GM19372 (cell line): ENCODE measurements around the gene MLEC.

ENCODE experiments used
- ATAC-seq: cut with Tn5 transposase; IDR thresholded peaks from one replicate; pipeline ENCODE4 v1.9.1; 2021; ENCODE audit warnings: mild to moderate bottlenecking, low read depth, moderate library complexity; ENCODE audit not compliant: unreplicated experiment

MLEC gene

DNA sequence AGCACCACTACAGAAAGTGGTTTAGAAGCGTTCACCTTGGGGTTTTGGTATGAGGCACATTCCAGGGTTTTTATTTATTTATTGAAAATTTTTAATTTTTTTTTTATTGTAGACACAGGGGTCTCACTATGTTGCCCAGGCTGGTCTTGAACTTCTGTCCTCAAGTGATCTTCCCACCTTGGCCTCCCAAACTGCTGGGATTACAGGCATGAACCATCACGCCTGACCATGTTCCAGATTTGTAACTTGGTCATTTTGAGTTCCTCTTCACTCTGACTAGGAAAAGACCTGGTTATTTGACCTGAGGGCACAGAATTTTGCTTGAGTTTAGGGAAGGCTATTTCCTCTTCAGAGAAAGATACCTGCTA is 3.1 kb downstream of the MLEC start:
- no peak for ATAC-seq

DNA sequence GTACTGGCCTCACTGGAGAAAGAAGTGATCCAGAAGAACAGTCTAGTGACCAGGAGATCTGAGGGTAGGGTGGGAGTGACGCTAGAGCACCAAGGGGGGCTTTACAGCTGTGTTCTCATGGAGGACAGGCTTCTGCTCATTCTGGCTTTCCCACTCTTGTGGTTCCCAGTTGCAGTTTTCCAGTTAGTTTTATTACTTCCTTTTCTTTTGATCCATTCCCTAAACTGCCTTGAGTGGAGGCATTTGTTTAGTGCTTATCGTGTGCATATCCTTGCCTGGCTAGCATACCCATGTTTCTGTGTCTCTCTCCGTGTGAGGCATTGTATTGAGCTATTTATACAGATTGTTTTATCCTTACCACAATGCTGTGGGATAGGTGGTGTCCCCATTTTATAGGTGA is 4.0 kb downstream of the MLEC start:
- no peak for ATAC-seq

DNA sequence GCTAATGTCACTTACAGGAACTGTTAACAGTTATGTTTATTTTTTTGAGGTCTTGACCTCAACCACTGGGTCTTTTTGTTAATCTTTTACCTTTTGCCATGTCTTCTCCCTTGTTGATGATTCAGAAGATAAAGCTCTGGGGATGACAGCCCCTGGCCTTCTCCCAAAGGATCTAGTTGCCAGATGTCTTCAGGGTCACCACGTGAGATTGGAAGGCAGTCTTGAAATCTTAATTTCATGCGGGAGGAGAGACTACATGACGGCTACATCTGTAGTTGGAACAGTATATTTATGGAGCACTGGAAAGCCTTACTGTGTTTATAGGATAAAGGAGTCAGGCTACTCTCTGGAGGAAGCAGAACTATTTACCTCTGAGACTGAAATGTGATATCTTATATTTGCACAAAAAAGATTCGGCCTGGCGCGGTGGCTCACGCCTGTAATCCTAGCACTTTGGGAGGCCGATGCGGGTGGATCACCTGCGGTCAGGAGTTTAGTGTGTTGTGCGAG is 5.6 kb downstream of the MLEC start:
- ATAC-seq, result no peak

DNA sequence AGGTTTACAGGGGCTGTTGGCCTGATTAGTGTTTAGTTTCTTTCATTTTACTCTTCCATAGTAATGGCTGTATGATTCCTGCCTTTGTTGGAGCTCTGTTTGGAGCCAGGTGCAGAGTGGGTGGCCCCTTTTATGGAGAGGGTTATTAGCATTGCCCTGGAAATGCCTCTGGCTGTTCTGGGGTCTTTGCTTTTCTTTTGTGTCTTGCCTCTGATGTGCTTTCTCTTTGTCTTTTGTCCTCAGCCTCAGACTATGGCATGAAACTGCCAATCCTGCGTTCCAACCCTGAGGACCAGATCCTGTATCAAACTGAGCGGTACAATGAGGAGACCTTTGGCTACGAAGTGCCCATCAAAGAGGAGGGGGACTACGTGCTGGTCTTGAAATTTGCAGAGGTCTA is 6.9 kb downstream of the MLEC start:
- no peak for ATAC-seq

DNA sequence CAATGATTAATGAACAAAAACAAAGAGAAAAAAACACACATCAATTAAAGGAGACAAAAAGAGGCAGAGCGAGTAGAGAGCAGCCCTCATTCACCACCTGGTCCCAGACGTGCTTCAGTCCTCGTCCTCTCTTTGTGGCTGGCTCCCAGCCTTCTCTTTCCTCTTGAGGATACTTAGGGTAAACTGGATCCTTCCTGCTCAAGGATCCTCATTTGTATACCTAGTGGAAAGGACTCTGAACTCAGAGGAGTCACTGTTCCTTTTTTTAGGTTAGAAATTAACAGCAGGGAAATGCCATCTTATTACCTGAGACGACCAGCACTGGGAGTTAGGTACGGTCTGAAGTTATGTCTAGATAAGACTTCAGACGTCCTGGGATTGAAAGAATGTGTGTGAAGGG is 9.7 kb downstream of the MLEC start:
- no peak for ATAC-seq

DNA sequence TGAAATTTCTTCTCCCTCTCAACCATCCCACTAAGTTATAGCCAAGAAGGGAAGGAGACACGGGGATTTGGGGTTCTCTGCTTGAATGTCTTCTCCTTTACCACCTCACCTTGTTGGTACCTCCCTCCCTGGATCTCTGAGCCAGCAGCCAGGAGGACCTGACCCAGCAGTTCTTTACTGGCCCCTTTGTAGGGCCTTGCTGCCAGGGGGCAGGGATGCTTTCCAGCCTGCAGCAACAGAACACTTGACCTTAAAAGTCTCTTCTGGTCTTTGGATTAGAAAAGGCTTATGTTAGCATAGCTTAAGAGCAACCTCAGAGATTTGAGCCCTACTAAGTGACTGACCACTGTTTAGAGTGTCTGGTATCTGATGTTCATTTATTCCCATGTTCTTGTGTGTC is 10.4 kb downstream of the MLEC start:
- no peak for ATAC-seq

DNA sequence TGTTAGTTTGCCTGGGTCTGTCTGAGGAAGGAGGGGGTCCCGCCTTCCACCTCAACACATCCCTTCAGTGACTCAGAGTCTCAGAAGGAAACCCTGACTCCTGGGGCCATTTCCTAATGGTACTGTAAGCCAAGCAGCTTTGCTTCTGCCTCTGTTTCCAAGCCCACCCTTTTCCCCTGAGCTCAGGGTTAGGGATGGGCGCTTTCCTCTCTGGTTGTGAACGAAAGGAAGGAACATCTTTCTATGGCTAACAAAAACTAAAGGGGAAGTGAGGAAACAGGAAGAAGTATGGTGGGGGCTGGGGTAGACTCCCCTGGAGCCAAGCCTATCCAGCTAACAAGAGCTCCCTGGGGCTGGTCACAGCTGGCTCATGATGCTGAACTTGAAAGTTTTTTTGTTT is 11.7 kb downstream of the MLEC start:
- no peak for ATAC-seq

DNA sequence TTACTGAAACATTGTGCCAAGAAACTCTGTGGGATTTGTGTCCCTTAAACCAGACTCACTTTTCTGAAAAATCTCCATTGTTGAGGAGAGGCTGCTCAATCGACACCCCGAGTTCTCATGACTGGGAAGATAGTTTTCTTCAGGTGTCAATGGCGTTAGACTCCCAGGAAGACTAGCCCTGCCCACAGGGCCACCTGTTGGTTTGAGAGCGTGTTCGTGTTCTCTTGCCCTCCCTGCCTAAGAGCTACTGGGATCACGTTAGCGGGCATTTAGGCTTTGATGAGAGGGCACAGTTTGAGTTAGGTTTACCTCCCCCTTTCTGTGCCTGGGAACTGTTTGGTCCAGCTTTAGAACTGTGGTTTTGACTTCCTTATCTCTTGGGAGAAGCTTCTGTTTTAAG is 12.6 kb downstream of the MLEC start:
- no peak for ATAC-seq

DNA sequence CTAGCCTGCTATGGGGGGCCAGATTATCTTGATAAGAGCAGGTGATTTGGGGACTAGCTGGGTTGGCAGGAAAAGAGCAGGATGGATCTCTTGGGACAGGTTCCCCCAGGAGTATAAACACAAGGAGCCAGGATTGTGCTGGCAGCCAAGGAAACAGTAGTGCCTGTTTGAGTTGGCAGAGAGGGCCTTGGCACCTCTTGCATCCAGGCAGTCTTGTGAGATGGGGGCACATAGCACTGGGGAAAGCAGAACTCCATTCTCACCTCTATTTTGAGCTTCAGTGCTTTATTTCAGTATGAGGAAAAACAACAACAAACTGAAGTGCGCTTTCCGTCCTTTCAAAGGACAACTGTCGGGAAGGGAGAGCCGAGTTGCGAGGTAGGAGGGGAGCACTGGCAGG is 13.9 kb downstream of the MLEC start:
- ATAC-seq, result no peak

DNA sequence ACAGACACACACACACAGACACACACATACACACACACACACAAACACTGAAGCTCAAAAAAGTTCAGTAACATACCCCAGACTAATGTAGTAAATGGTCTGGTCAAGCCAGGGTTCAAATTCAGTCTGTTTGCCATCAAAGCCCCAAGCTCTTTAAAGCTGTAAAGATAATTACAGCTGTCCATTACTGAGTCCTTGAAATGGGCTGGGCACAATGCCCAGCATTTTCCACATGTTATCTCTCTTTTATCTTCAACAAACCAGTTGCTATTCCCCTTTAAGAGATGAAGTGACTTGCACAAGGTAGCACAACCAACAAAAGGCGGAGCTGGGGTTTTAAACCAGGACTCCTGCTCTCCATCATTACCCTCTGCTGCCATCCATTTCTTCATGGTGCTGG is 15.7 kb downstream of the MLEC start:
- ATAC-seq, result no peak

DNA sequence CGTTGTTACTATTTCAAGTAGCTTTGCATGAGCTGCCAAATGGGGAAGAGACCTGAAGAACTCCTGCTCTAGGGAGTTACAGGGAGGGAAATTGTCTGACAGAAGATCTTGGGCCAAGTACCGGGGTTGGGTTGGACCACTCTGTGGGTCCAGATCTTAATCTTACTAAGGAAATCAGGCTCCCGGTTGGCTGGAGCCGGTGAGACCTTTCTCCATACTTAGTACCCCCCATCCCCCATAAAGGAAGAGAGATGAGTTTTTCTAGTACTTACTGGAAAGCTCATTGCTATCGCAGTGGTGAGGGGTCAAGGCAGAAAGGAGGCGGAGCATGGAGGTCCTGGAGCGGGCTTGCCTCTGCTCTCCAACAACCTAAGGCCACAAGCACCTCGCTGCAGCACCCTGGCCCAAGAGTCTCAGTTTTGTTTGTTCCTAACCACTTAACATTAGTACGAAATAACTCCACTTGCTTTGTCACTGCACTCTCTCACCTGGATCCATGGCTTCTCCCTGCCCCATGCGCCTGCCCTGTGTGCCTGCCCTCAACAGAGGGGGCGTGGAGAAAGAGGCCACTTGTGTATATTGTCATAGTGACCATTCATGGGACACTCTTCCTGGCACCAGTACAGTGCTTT is 16.5 kb downstream of the MLEC start:
- no peak for ATAC-seq

DNA sequence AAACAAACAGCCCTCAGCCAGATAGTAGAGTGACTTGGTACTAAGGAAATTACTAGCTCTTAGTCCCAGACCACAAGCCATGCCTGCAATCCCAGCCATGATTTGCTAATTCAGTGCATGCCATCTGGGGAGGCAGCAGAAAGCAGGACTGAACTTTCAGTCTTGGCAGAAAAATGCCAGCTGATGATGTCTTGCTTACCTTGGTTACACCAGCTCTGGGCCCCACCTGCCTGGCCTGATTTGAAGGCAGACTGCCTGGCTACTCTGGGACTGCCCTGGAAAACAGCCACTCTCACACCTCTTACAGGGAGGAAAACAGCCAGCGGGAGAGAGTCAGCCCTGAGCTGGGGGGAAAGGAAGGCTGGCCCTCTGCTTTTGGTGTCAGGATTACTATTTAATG is 18.7 kb downstream of the MLEC start:
- no peak for ATAC-seq

DNA sequence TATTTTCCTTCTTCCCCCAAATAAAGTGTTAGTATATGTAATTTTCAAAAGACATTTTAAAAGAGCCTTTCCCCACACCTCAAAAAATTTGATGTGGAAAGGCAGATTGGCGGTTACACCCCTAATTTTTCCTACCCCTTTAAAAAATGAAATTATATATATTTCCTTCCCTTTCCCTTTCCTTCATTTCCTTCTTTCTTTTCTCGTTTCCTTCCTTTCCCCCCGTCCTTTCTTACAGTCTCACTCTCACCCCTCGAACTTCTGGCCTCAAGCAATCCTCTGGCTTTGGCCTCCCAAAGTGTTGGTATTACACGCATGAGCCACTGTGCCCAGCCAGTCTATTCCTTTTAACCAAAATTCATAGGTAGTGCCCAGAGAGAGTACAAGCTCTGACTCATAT is 19.1 kb downstream of the MLEC start:
- ATAC-seq, result no peak

DNA sequence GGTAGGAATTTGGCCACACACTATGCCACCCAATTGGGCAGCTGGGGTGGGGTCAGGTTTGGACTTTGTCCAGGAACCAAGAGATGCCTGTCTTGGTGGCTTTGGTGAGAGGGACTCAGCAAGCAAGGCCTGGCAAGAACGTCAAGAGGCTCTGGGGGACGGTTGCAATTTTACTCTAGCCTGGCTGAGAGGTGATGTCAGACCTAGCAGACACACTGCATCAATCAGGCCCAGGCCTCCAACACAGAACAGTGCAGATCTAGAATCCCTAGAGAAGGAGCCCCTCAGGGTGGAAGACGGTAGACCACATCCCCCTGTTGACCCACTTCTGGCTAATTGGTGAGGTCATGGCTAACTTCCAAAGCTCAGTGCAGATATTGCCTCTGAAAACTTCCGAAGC is 21.7 kb downstream of the MLEC start:
- no peak for ATAC-seq

DNA sequence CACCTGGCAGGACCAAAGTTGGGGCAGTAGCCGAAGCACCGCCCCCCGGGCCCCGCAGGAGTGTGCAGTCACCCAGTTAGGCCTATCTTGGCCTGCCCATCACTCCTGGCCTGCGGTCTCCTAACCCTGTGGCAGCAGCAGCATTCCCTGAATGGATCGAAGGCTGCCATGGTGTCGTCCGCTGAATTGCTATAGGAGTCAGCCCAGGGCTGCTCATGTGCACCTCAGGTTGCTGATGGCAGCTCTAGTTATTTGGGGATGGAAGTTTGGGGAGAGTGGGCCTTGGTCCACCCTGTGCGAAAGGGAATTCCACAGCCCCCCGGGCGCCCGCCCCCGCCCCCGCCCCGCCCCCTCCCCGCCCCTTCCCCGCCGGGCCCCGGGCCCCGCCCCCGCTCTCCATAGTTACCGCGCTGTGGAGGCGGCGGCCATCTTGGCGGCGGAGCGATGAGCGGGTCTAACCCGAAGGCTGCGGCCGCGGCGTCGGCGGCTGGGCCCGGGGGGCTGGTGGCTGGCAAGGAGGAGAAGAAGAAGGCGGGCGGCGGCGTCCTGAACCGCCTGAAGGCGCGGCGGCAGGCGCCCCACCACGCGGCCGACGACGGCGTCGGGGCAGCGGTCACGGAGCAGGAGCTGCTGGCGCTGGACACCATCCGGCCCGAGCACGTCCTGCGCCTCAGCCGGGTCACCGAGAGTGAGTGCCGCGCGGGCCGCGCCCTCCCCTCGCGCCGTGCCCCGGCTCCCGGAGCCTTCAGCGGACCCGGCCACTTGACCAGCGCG is 23.3 kb downstream of the MLEC start, which contains the start of gene UNC119B:
Gene UNC119B, plus strand, starts transcription at position 428 of the 774 bp plus-strand sequence. Its CDS starts 17 bp downstream, at position 445.
- ATAC-seq, result peak; percentile 59

DNA sequence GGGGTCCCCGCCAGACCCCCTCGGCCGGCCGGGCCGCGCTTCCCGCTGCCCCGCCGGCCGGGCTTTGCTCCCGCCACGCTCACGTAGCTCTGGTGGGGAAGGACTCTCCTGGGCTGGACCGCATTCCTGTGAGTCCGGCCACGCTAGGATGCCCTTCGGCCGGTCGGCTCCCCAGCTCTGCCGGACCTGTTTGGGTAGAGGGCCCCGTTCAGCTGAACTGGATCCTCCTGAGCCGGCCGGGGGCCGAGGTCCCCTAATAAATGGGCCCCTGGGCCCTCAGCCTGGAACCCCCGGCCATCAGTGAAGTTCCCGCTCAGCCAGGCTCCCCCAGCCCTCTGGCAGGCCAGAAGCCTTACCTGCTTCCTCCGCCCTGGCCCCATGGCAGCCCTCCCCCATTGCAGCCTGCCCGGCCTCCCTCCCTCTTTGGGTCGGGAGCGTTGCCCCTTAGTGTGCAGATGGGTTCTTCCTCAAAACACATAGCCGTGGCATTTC is 23.9 kb downstream of the MLEC start:
- ATAC-seq, result peak; percentile 37

DNA sequence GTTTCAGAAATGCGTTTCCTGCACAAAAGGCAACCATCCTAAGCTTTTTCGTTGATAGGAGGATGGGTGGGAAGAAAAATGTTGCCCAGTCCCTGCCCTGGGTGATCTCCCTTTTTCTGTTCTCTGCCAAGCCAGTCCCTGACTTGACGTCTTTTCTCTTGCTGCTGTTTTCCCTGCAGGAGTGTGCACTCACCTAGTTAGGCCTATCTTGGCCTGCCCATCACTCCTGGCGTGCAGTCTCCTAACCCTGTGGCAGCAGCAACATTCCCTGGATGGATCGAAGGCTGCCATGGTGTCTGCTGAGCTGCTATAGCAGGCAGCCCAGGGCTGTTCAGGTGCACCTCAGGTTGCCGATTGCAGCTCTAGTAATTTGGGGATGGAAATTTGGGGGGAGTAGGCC is 24.5 kb downstream of the MLEC start:
- no peak for ATAC-seq

DNA sequence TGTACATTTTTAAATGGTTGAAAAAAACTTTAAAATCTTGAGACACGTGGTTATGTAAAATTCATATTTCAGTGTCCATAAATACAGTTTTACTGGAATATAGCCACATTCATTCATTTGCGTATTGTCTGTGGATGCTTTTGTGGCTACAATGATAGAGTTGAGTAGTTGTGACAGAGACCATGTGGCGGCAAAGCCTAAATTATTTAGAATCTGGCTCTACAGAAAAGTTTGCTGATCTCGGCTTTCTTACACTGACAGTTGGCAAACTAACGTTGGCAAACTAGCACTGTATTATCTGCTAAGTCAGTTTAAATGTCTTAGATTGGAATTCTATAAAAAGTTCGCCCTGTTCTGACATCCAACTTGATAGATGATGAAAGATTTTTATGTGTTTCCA is 25.7 kb downstream of the MLEC start:
- no peak for ATAC-seq

DNA sequence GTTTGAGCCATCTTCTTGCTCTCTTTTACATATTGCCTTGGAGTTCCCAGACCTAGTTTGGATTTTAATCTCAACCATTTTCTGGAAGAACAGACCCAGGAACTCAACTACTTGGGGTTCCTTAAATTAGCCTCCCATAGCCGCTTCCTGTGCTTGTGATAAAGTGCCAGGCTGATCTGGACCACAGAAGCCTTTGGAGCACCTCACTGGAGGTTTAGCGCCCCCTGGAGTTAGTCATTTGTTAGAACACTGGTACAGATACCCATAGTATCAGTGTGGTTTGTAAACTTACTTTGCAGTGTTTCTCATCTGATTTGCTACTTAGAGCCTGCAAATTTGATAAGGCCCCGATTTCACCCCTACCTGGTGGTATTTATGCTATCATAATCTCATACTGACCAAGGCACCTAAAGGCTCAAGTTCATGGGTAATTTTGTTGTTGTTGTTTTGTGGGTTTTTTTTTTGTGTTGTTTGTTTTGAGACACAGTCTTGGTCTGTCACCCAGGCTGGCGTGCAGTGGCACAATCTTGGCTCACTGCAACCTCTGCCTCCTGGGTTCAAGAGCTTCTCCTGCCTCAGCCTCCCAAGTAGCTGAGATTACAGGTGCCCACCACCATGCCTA is 27.0 kb downstream of the MLEC start:
- no peak for ATAC-seq

DNA sequence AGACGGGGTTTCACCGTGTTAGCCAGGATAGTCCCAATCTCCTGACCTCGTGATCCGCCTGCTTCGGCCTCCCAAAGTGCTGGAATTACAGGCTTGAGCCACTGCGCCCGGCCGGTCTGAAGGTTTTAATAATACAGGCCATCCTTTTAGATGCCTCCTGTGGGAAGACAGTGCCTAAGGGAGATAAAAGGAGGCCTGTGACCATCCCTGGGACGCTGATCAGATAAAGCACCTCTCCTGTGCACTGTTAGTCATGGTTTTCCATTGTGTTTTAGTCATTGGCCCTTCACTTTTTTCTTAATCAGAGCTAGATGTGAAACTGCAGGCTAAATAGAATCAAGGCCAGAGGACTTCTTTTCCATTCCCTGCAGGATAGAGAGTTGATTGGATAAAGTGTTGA is 31.1 kb downstream of the MLEC start:
- ATAC-seq, result no peak

DNA sequence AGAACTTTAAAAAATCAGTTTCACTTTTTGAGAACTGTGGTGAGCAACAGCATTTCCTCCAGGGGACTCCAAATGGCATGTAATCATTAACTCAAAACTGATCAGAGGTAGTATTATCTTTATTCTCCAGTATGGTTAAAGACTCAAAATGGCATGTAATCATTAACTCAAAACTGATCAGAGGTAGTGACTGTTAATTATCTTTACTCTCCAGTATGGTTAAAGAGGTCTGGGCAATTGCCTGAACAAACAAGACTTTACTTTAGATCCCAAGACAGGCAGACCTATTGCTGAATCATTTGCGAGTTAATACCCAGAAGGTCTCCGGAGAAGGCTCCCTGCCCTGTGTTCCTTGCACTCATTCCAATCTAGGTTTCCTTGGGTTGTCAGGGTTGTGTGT is 32.1 kb downstream of the MLEC start:
- no peak for ATAC-seq
